ENCODE data around the gene TM9SF1. TPM values are rescaled to one million over a fixed set of nuclear protein-coding genes. Genes with fewer than 3 reads are reported as not detected.

Gene TM9SF1
- total and polyA plus RNA-seq, 2 of the 13 experiments (the other 11 are each of a cell fraction or from before 2014, with no cell fraction given), result 83.2 to 110 TPM

- TF ChIP-seq ZBTB26 (CRISPR knock-in tag; IDR thresholded peaks at IDR 0.05; ENCODE audit: borderline replicate concordance) (no peak; the same call in 1 of the 2 replicates), ZBTB38 (CRISPR knock-in tag; IDR thresholded peaks at IDR 0.05) (peak; percentile 9; the same call in 1 of the 2 replicates), ATF1 (CRISPR knock-in tag; IDR thresholded peaks at IDR 0.05) (peak; percentile 84; the same call in 1 of the 2 replicates), ZNF775 (CRISPR knock-in tag; IDR thresholded peaks at IDR 0.05; ENCODE audit: borderline replicate concordance) (no peak; the same call in 1 of the 2 replicates), ELF1 (CRISPR knock-in tag; IDR thresholded peaks at IDR 0.05) (peak; percentile 91; the same call in 1 of the 2 replicates), SNAPC5 (CRISPR knock-in tag; IDR thresholded peaks at IDR 0.05; ENCODE audit: borderline replicate concordance) (0 out of 2 replicates have a peak, but pooled peaks have one; percentile 68), ZNF839 (CRISPR knock-in tag; IDR thresholded peaks at IDR 0.05; ENCODE audit: borderline replicate concordance) (peak; percentile 72), ZNF576 (CRISPR knock-in tag; IDR thresholded peaks at IDR 0.05) (peak; percentile 89; the same call in 1 of the 2 replicates), NFRKB (IDR thresholded peaks at IDR 0.05) (no peak), MAX (IDR thresholded peaks at IDR 0.05) (no peak), PHB2 (IDR thresholded peaks at IDR 0.05; ENCODE audit: partially characterized antibody) (no peak), MEIS1 (CRISPR knock-in tag; IDR thresholded peaks at IDR 0.05; ENCODE audit: borderline replicate concordance) (no peak; the same call in 1 of the 2 replicates), ZMYM2 (CRISPR knock-in tag; IDR thresholded peaks at IDR 0.05) (peak; percentile 74; the same call in 1 of the 2 replicates), TRIM22 (IDR thresholded peaks at IDR 0.05) (no peak), SATB2 (CRISPR knock-in tag; IDR thresholded peaks at IDR 0.05) (peak; percentile 87; the same call in 1 of the 2 replicates), ZNF687 (CRISPR knock-in tag; IDR thresholded peaks at IDR 0.05) (peak; percentile 89; the same call in 1 of the 2 replicates), NR2C2 (CRISPR knock-in tag; IDR thresholded peaks at IDR 0.05; ENCODE audit: borderline replicate concordance) (peak; percentile 99), KLF11 (CRISPR knock-in tag; IDR thresholded peaks at IDR 0.05) (no peak), KLF13 (CRISPR knock-in tag; IDR thresholded peaks at IDR 0.05) (no peak; the same call in 1 of the 2 replicates), NR0B2 (CRISPR knock-in tag; IDR thresholded peaks at IDR 0.05) (peak; percentile 91), ZNF460 (CRISPR knock-in tag; IDR thresholded peaks at IDR 0.05; ENCODE audit: borderline replicate concordance) (no peak), MXD4 (CRISPR knock-in tag; IDR thresholded peaks at IDR 0.05) (peak; percentile 77), ZNF777 (CRISPR knock-in tag; IDR thresholded peaks at IDR 0.05) (peak; percentile 62)
Measured at GRCh38 chr14:24232121-24232644, 36.9 kb upstream of the TM9SF1 start, which contains the start of gene NEDD8 (continued).
